Panc1 (cell line): ENCODE data around the gene PTGFR. TPM values are rescaled to one million over a fixed set of nuclear protein-coding genes. Genes with fewer than 3 reads are reported as not detected.

Experiments
- ATAC-seq: fragments of 200-7000 bp; cut with Tn5 transposase; 2 replicates; pipeline ENCODE4 v1.9.1; 2020; ENCODE audit warnings: mild to moderate bottlenecking, moderate library complexity
- BruUV-seq: library from RNA; stranded (reverse); fragments of 400-500 nt; replicated peaks from 2 replicates; lab custom pipeline; 2021; lab: Mats Ljungman, UMichigan
- CTCF ChIA-PET: fragments of 300-600 bp; sonication (Branson Sonifier 250); formaldehyde crosslinking; loops from one replicate; lab custom pipeline; 2022; ENCODE audit warnings: antibody characterized with exemption; lab: Charles Lee
- POLR2A ChIA-PET: fragments of 300-600 bp; sonication (Branson Sonifier 250); formaldehyde crosslinking; loops from one replicate; lab custom pipeline; 2022; ENCODE audit warnings: antibody characterized with exemption; lab: Charles Lee
- DNase-seq: peaks from one replicate; pipeline ENCODE4 v3.0.0-alpha.2; 2010; ENCODE audit warnings: low read depth, low spot score
- H3K27ac ChIP-seq: 2 replicates; pipeline ENCODE4 v1.5.1; 2011; ENCODE audit warnings: mild to moderate bottlenecking, low read length, inconsistent platforms
- H3K27me3 ChIP-seq: fragments of 200-500 bp; sonication (Bioruptor generic); 2 replicates; pipeline ENCODE4 v1.6.0; 2014; ENCODE audit warnings: low read length, inconsistent platforms; ENCODE audit not compliant: control insufficient read depth, insufficient read depth
- H3K36me3 ChIP-seq: fragments of 200-500 bp; sonication (Bioruptor generic); 2 replicates; pipeline ENCODE4 v1.5.1; 2014; ENCODE audit warnings: inconsistent platforms, mild to moderate bottlenecking, low read length, moderate library complexity; ENCODE audit not compliant: control insufficient read depth, insufficient read depth
- H3K4me1 ChIP-seq: 2 replicates; pipeline ENCODE4 v1.5.1; 2011; ENCODE audit warnings: inconsistent platforms, mild to moderate bottlenecking, low read length, moderate library complexity; ENCODE audit not compliant: control insufficient read depth, insufficient read depth
- H3K4me3 ChIP-seq, 2 experiments: 2 replicates each; pipeline ENCODE4 v1.5.1; 2011 to 2012; ENCODE audit warnings: low read depth in 2 of 2, low read length in 2 of 2, mild to moderate bottlenecking in 2 of 2, inconsistent platforms in 1 of 2, moderate library complexity in 1 of 2
- H3K9me3 ChIP-seq: fragments of 200-500 bp; sonication (Bioruptor generic); 2 replicates; pipeline ENCODE4 v1.5.1; 2014; ENCODE audit warnings: low read depth, mild to moderate bottlenecking, inconsistent platforms, low read length, moderate library complexity; ENCODE audit not compliant: control insufficient read depth, insufficient read depth
- CTCF ChIP-seq: fragments of 450-650 bp; IDR thresholded peaks from 2 replicates; pipeline ENCODE4 v1.5.1; 2017; ENCODE audit warnings: mild to moderate bottlenecking
- POLR2AphosphoS5 ChIP-seq: IDR thresholded peaks from 2 replicates; pipeline ENCODE4 v1.6.1; 2012; ENCODE audit warnings: mild to moderate bottlenecking, low read depth, low read length, moderate library complexity
- REST ChIP-seq, 2 experiments: IDR thresholded peaks; 2 replicates each; pipeline ENCODE4 v1.6.1; 2011 to 2012; ENCODE audit warnings: low read depth in 2 of 2, control low read depth in 1 of 2, low read length in 1 of 2, mild to moderate bottlenecking in 1 of 2, moderate library complexity in 1 of 2; ENCODE audit not compliant: insufficient read depth in 1 of 2
- SIN3A ChIP-seq: IDR thresholded peaks from 2 replicates; pipeline ENCODE4 v1.6.1; 2012; ENCODE audit warnings: low read depth, mild to moderate bottlenecking, low read length, moderate library complexity, borderline replicate concordance; ENCODE audit not compliant: insufficient read depth
- TCF7L2 ChIP-seq: IDR thresholded peaks from 2 replicates; pipeline ENCODE4 v1.6.1; 2011; ENCODE audit warnings: mild to moderate bottlenecking, low read depth, low read length, inconsistent platforms
- in situ Hi-C: cut with HindIII; loops from 2 replicates; pipeline ENCODE4 v1.10.0; 2016; ENCODE audit warnings: low sequenced_read_pairs, low pct_unique_long_range_greater_than_20kb
- intact Hi-C: fragments of 100-400 bp; cut with micrococcal nuclease; formaldehyde crosslinking; loops from one replicate; pipeline ENCODE4 v1.10.0; 2022; ENCODE audit not compliant: unreplicated experiment
- total RNA-seq: library from RNA; stranded (reverse); gene quantifications from one replicate; pipeline ENCODE4 v1.2.1, GENCODE V29; 2021; ENCODE audit not compliant: unreplicated experiment

The PTGFR gene
- total RNA-seq, 1 experiment from 2014 or later, result not detected

- H3K36me3 ChIP-seq, result no peaks in the 10 kb centered on the region
- H3K9me3 ChIP-seq, result no peaks in the 10 kb centered on the region
- intact Hi-C loops, result no loop called here
- ChIA-PET CTCF (no interaction called here), POLR2A (no interaction called here)
- ATAC-seq, result no peak
- in situ Hi-C loops, result no loop called here
- no peak overlapping the region for H3K27ac ChIP-seq
- DNase-seq, result no peak
- BruUV-seq, result no TSS peak
- no peak overlapping the region for H3K4me3 ChIP-seq
- no peak for TF ChIP-seq TCF7L2
- no peaks in the 10 kb centered on the region for H3K4me1 ChIP-seq
- H3K27me3 ChIP-seq, result no peaks in the 10 kb centered on the region
These were observed 2.7 kb downstream of the PTGFR start for GRCh38 chr1:78493451-78493850.

- BruUV-seq, result no TSS peak
- CTCF ChIA-PET, result no interaction called here
- no peaks in the 10 kb centered on the region for H3K9me3 ChIP-seq
- ATAC-seq, result no peak
- TF ChIP-seq POLR2AphosphoS5, result no peak
- TF ChIP-seq REST (IDR thresholded peaks at IDR 0.05; ENCODE audit: insufficient read depth in 1 of 2, low read depth in 2 of 2, low read length in 1 of 2), result no peak
- no peak for TF ChIP-seq SIN3A
- TF ChIP-seq CTCF, result no peak
- no peak for TF ChIP-seq TCF7L2
- DNase-seq, result no peak
- no peak overlapping the region for H3K27ac ChIP-seq
- intact Hi-C loops (no loop called here), in situ Hi-C loops (no loop called here)
- POLR2A ChIA-PET, result no interaction called here
- no peak overlapping the region for H3K4me3 ChIP-seq
- H3K4me1 ChIP-seq, result no peaks in the 10 kb centered on the region
- H3K27me3 ChIP-seq, result no peaks in the 10 kb centered on the region
- no peaks in the 10 kb centered on the region for H3K36me3 ChIP-seq
These were observed 6.4 kb downstream of the PTGFR start for GRCh38 chr1:78497201-78497600.

- Histone ChIP-seq H3K4me1 (no peaks in the 10 kb centered on the region), H3K4me3 (no peak overlapping the region), H3K9me3 (no peaks in the 10 kb centered on the region), H3K36me3 (no peaks in the 10 kb centered on the region), H3K27me3 (no peaks in the 10 kb centered on the region), H3K27ac (no peak overlapping the region)
- DNase-seq, result no peak
- in situ Hi-C loops, result no loop called here
- ATAC-seq, result no peak
- no TSS peak for BruUV-seq
- TF ChIP-seq REST (IDR thresholded peaks at IDR 0.05; ENCODE audit: insufficient read depth in 1 of 2, low read depth in 2 of 2, low read length in 1 of 2) (no peak), TCF7L2 (no peak), CTCF (no peak), SIN3A (no peak), POLR2AphosphoS5 (no peak)
- intact Hi-C loops, result no loop called here
- ChIA-PET CTCF (interaction anchor here (0.7 kb wide), 1 partner anchor 19 kb away, joined by 3 read pairs; no protein-coding TSS in a partner anchor), POLR2A (no interaction called here)
These were observed 9.8 kb downstream of the PTGFR start for GRCh38 chr1:78500529-78500928.
